GM18909 (cell line): Measurements from ENCODE around the gene ANKRD10.

Experiments used
- ATAC-seq: cut with Tn5 transposase; IDR thresholded peaks from one replicate; pipeline ENCODE4 v1.9.1; 2021; ENCODE audit warnings: mild to moderate bottlenecking; ENCODE audit not compliant: unreplicated experiment, poor library complexity

ANKRD10 gene

GRCh38 chr13:110945928-110946570 lies 31.2 kb upstream of the ANKRD10 start:
- no peak for ATAC-seq

GRCh38 chr13:110944968-110945927 lies 30.4 kb upstream of the ANKRD10 start:
- no peak for ATAC-seq

GRCh38 chr13:110944121-110944967 lies 29.5 kb upstream of the ANKRD10 start:
- ATAC-seq = no peak

GRCh38 chr13:110942248-110942981 lies 27.5 kb upstream of the ANKRD10 start:
- peak; percentile 82 for ATAC-seq

GRCh38 chr13:110938662-110939421 lies 24.0 kb upstream of the ANKRD10 start:
- no peak for ATAC-seq

GRCh38 chr13:110937511-110938285 lies 22.8 kb upstream of the ANKRD10 start:
- no peak for ATAC-seq

GRCh38 chr13:110936519-110936918 lies 21.6 kb upstream of the ANKRD10 start:
- ATAC-seq = no peak

GRCh38 chr13:110932588-110932987 lies 17.7 kb upstream of the ANKRD10 start:
- ATAC-seq = no peak

- peak; percentile 68 for ATAC-seq
Observed at GRCh38 chr13:110929104-110929777, 14.4 kb upstream of the ANKRD10 start.

GRCh38 chr13:110925023-110925612 lies 10.2 kb upstream of the ANKRD10 start:
- no peak for ATAC-seq

- no peak for ATAC-seq
Observed at GRCh38 chr13:110924639-110924934, 9.7 kb upstream of the ANKRD10 start.

GRCh38 chr13:110923777-110924638 lies 9.1 kb upstream of the ANKRD10 start:
- no peak for ATAC-seq

- no peak for ATAC-seq
Observed at GRCh38 chr13:110923086-110923485, 8.2 kb upstream of the ANKRD10 start.

GRCh38 chr13:110922506-110922905 lies 7.6 kb upstream of the ANKRD10 start:
- no peak for ATAC-seq

GRCh38 chr13:110921695-110922094 lies 6.8 kb upstream of the ANKRD10 start:
- no peak for ATAC-seq

- ATAC-seq = peak; percentile 50
Observed at GRCh38 chr13:110921209-110921608, 6.3 kb upstream of the ANKRD10 start.

GRCh38 chr13:110920038-110920437 lies 5.2 kb upstream of the ANKRD10 start:
- no peak for ATAC-seq
